Osteoblast (primary cell): ENCODE data around the gene SH3GLB2. TPM values are rescaled to one million over a fixed set of nuclear protein-coding genes. Genes with fewer than 3 reads are reported as not detected.
"Not testable (repeated sequence)": the region's sequence is repeated elsewhere in the genome, so short reads cannot be mapped to it uniquely, and the experiment has no call there.

Source experiments
- DNase-seq: peaks from one replicate; pipeline ENCODE4 v3.0.0; 2011; ENCODE audit warnings: low spot score, mixed read lengths; ENCODE audit not compliant: insufficient read length; ENCODE audit errors: missing footprints
- H2AFZ ChIP-seq: 2 replicates; pipeline ENCODE4 v1.6.0; 2011; ENCODE audit warnings: mild to moderate bottlenecking, low read length
- H3K27ac ChIP-seq: 2 replicates; pipeline ENCODE4 v1.5.1; 2011; ENCODE audit warnings: mild to moderate bottlenecking, low read depth, low read length, moderate library complexity
- H3K27me3 ChIP-seq: 2 replicates; pipeline ENCODE4 v1.6.0; 2012; ENCODE audit warnings: mild to moderate bottlenecking, control low read depth, inconsistent platforms, low read length, moderate library complexity; ENCODE audit not compliant: insufficient read depth
- H3K36me3 ChIP-seq: 2 replicates; pipeline ENCODE4 v1.5.1; 2011; ENCODE audit warnings: mild to moderate bottlenecking, low read length, control low read depth, moderate library complexity; ENCODE audit not compliant: insufficient read depth
- H3K4me1 ChIP-seq: 2 replicates; pipeline ENCODE4 v1.5.1; 2011; ENCODE audit warnings: mild to moderate bottlenecking, low read length, control low read depth, moderate library complexity; ENCODE audit not compliant: insufficient read depth
- H3K4me2 ChIP-seq: 2 replicates; pipeline ENCODE4 v1.6.0; 2011; ENCODE audit warnings: mild to moderate bottlenecking, low read length; ENCODE audit not compliant: insufficient read depth
- H3K4me3 ChIP-seq: fragments of 200-600 bp; sonication (generic); 3 replicates; pipeline ENCODE4 v1.5.1; 2012; ENCODE audit warnings: mild to moderate bottlenecking, low read length, inconsistent platforms; ENCODE audit not compliant: insufficient read depth
- H3K79me2 ChIP-seq: 2 replicates; pipeline ENCODE4 v1.6.0; 2012; ENCODE audit warnings: mild to moderate bottlenecking, low read length, control low read depth, inconsistent platforms; ENCODE audit not compliant: insufficient read depth
- H3K9me3 ChIP-seq: 2 replicates; pipeline ENCODE4 v1.5.1; 2011; ENCODE audit warnings: low read depth, low read length, control low read depth
- H4K20me1 ChIP-seq: 2 replicates; pipeline ENCODE4 v1.6.0; 2012; ENCODE audit warnings: mild to moderate bottlenecking, low read length, control low read depth; ENCODE audit not compliant: insufficient read depth
- CTCF ChIP-seq: IDR thresholded peaks from 2 replicates; pipeline ENCODE4 v1.5.1; 2011; ENCODE audit warnings: mild to moderate bottlenecking, low read depth, low read length, moderate library complexity; ENCODE audit errors: extremely low read depth
- total RNA-seq: library from RNA; depleted of rRNA; stranded (reverse); fragments of >200 nt; gene quantifications from 2 replicates; pipeline ENCODE4 v1.2.3, GENCODE V29; 2012

SH3GLB2 gene
- total RNA-seq, 1 donor = 37.3 TPM

GRCh38 chr9:129036241-129036922 is 8.3 kb upstream of the SH3GLB2 start, which contains the start of gene MIGA2:
Gene MIGA2 (plus strand): TSS chr9:129036626. CDS start chr9:129040595, 3,969 bp downstream.
- Histone ChIP-seq H3K9me3 (no peaks in the 10 kb centered on the region), H3K27ac (peak within 1 kb of the TSS; percentile 66), H3K4me2 (peak within 1 kb of the TSS; percentile 99), H3K27me3 (no peaks in the 10 kb centered on the region), H3K36me3 (peaks cover 1% of the 10 kb centered on the region), H4K20me1 (peaks cover 20% of the 10 kb centered on the region), H3K79me2 (peaks cover 34% of the 10 kb centered on the region), H3K4me1 (peaks cover 21% of the 10 kb centered on the region), H2AFZ (peak within 1 kb of the TSS; percentile 100), H3K4me3 (peak within 1 kb of the TSS; percentile 99)
- DNase-seq = peak; percentile 100
- TF ChIP-seq CTCF = no peak

DNA sequence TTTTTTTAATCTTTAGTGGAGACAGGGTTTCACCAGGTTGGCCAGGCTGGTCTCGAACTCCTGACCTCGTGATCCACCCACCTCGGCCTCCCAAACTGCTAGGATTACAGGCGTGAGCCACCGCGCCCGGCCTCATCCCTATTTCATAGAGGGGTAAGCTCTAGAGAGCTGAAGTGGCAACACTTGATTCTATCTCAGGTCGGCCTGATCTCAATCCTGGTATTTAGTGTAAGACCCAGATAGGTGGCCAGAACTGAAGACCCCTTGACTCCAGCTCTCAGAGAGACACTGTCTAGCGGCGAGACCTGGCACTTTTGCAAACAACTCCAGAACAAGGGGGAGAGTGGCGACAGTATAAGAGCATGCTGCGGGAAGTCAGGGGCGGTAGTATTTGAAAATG is 7.7 kb upstream of the SH3GLB2 start:
- Histone ChIP-seq H4K20me1 (peaks cover 20% of the 10 kb centered on the region), H2AFZ (peak overlapping the region; percentile 100), H3K79me2 (peaks cover 34% of the 10 kb centered on the region), H3K4me1 (peaks cover 21% of the 10 kb centered on the region), H3K4me3 (peak overlapping the region; percentile 99), H3K4me2 (peak overlapping the region; percentile 99)
- not testable (repeated sequence) for H3K27me3 ChIP-seq, H3K36me3 ChIP-seq, DNase-seq, H3K27ac ChIP-seq, H3K9me3 ChIP-seq

DNA sequence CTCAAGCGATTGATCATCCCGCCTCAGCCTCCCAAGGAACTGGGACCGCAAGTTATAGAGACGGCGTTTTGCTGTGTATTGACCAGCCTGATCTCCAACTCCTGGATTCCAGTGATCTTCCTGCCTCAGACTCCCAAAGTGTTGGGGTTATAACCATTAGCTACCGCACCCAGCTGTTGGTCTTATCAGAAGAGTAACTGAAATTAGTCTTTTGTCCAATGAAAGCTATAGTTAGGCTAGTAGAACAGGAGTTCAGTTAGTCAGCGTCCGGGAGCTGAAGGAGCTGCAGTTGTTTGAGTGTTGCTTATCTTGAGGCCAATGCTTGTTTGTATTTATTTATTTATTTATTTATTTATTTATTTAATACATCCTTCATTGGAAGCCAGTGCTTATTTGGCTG is 5.1 kb upstream of the SH3GLB2 start:
- Histone ChIP-seq H3K4me2 (no peak overlapping the region), H3K9me3 (no peaks in the 10 kb centered on the region), H3K4me3 (no peak overlapping the region), H4K20me1 (peaks cover 14% of the 10 kb centered on the region), H3K27ac (no peak overlapping the region), H3K4me1 (peaks cover 17% of the 10 kb centered on the region), H3K36me3 (no peaks in the 10 kb centered on the region), H3K27me3 (no peaks in the 10 kb centered on the region), H3K79me2 (peaks cover 17% of the 10 kb centered on the region), H2AFZ (no peak overlapping the region)
- DNase-seq = peak; percentile 11
- TF ChIP-seq CTCF = no peak

DNA sequence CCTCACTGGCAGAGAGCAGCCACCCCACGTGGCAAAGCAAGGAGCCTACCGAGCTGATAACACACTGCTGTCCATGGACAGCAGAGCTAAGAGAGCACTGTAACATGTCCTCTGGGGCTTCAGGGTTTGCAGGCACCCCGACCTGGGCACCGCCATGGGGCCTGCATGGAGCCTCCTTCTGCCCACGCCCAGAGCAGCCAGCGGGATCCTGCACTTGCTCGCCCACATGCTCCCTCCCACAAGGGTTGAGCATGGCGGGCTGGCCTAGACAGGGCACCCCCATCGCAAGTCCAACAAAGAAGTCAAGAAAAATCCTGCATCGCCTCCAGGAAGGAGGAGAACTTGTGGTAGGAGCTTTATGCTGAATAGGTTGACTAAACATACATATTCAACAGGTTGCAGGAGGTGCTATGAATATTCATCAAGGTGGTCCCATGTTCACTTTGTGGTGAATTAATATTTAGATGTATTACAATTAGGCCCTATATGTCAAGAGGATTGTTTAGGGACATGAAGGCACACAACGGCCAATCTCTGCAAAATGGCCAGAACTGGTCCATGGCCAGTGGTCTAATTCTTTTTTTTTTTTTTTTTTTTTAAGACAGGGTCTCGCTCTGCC is 4.5 kb upstream of the SH3GLB2 start:
- Histone ChIP-seq H3K27me3 (no peaks in the 10 kb centered on the region), H3K79me2 (peaks cover 13% of the 10 kb centered on the region), H3K4me3 (no peak overlapping the region), H3K27ac (no peak overlapping the region), H4K20me1 (peaks cover 8% of the 10 kb centered on the region), H3K4me1 (peaks cover 13% of the 10 kb centered on the region), H3K9me3 (no peaks in the 10 kb centered on the region), H3K4me2 (no peak overlapping the region), H2AFZ (no peak overlapping the region), H3K36me3 (no peaks in the 10 kb centered on the region)
- TF ChIP-seq CTCF = no peak
- peak; percentile 14 for DNase-seq
